HG03342 (cell line): ENCODE results near the gene FOXRED1.
"Not testable (repeated sequence)": the region's sequence is repeated elsewhere in the genome, so short reads cannot be mapped to it uniquely, and the experiment has no call there.

Source experiments
- ATAC-seq: cut with Tn5 transposase; IDR thresholded peaks from one replicate; pipeline ENCODE4 v1.9.1; 2021; ENCODE audit warnings: mild to moderate bottlenecking, moderate library complexity; ENCODE audit not compliant: unreplicated experiment

FOXRED1 gene

DNA sequence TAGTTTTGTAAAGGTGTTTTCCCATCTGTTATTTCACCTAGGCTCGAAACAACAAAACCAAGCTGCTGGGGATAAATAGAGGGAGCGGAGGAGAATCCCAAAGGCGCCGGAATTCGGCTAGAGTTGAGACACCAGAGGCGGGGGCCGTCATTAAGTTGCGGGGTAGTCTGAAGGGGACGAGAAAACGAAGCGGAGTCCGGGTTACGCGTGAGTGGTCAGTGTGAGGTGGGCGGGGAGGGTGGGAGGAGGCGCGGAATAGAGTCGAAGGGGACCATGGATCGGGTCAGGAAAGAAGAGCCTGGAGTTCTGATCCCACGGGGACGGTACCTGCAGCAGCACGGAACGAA lies 620 bp upstream of the FOXRED1 start:
- peak; percentile 3 for ATAC-seq

DNA sequence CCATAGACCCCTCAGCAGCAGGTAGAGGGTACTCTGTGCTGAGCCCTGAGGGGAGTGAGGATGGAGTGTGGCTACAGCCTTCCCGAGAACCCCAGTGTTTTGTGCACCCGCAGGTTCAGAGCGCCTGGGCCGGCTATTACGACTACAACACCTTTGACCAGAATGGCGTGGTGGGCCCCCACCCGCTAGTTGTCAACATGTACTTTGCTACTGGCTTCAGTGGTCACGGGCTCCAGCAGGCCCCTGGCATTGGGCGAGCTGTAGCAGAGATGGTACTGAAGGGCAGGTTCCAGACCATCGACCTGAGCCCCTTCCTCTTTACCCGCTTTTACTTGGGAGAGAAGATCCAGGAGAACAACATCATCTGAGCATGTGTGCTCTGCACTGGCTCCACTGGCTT lies 8.4 kb downstream of the FOXRED1 start:
- no peak for ATAC-seq

DNA sequence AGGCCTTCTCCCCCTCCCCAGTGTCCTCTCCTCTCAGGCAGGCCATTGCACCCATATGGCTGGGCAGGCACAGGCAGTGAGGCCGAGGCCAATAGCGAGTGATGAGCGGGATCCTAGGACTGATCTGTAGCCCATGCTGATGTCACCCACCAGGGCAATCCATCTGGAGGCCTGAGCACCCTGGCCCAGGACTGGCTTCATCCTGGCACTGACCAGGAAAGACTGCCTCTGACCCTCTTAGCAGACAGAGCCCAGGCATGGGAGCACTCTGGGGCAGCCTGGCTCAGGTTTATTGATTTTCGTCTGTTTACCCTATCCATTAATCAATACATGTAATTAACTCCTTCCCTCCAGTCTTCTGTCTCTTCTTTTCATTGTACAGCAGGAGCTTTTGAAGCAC lies 8.8 kb downstream of the FOXRED1 start:
- ATAC-seq: no peak

DNA sequence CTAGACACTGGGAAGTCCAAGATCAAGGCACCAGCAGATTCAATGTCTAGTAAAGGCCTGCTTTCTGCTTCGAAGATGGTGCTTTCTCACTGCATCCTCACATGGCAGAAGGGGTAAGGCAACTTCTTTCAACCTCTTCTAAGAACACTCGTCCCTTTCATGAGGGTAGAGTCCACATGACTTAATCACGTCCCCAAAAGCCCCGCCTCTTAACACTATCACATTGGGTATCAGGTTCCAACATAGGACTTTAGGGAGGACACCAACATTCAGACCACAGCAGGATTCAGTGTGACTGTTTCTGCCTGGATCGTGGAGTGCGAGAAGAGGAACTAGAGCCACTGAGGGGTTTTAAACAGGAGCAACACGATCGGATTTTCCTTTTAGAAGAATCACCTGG lies 10.2 kb downstream of the FOXRED1 start:
- no peak for ATAC-seq

DNA sequence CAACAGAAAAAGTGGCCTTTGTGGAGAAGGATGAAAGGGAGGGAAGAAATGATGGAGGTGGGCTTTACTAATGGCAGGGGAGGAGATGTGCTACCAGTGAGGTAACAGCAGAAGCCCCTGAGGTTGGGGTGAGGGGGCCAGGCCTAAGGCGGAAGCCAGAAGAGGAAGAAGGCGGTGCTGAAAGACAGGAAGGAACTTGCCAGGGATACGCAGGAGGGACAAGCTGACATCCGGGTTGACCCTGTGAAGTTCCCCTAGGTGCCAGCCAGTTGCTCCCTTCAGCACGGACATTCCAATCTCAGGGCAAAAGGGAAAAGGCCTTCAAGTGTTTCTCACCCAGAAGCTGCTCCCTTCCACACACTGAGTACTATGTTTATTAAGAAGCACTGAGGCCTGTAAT lies 11.6 kb downstream of the FOXRED1 start:
- no peak for ATAC-seq

DNA sequence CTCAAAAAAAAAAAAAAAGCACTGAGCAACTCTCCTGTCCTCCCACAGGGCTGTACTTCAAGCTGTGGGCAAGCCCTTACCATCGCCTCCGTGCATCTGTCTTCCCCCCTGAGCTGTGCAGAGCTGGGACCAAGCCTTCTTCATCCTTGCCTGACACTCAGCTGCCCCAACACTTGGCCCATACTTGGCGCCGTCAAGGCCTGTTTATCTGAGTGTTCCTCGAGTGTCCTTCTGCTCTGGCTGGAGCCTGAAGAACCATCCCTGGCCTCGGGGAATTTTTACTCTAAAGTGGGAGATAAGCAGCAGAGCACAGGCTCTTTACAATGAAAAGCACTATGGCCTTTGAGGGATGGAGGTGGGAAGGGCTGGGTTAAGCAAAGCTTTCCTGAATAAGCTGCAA lies 12.3 kb downstream of the FOXRED1 start:
- no peak for ATAC-seq

DNA sequence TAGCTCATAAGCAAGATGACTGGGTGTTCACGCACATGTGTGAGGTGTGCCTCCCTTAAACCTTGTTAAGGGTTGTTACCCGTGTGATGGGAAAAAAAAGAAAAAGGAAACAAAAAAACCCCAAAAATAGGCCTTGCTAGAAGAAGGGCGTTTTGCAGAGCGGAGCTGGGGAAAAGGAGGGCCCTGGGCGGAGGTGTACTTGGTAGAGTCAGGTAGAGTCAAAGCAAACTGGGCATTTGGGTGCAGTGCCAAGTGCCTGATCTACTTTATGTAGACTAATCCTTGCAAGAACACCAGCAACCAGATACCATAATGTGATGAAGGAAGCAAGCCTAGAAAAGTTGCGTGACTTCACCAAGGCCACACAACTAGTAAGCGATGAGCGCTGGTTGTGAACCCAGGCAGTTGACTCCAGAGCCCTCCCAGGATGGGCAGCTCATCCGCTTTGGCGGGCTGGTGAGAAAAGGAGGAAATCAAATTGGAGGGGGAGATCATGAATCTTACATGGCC lies 12.8 kb downstream of the FOXRED1 start:
- no peak for ATAC-seq

DNA sequence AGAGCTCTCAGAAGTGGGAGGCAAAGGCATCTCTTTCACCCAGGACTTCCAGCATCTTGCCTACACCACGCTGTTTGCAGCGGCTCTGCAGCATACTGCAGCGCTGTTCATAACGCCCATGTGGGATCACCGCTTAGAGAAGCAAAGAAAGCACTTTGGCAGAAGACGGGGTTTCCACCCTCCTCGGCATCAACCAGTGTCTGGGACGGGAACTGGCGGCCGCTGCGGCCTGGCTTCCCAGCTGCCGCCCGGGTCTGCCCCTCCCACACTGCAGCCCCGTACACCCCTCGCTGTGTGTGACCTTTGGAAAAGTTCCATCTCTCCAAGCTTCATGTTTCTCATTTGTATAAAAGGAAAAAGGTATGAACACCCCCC lies 13.4 kb downstream of the FOXRED1 start:
- peak; percentile 38 for ATAC-seq

DNA sequence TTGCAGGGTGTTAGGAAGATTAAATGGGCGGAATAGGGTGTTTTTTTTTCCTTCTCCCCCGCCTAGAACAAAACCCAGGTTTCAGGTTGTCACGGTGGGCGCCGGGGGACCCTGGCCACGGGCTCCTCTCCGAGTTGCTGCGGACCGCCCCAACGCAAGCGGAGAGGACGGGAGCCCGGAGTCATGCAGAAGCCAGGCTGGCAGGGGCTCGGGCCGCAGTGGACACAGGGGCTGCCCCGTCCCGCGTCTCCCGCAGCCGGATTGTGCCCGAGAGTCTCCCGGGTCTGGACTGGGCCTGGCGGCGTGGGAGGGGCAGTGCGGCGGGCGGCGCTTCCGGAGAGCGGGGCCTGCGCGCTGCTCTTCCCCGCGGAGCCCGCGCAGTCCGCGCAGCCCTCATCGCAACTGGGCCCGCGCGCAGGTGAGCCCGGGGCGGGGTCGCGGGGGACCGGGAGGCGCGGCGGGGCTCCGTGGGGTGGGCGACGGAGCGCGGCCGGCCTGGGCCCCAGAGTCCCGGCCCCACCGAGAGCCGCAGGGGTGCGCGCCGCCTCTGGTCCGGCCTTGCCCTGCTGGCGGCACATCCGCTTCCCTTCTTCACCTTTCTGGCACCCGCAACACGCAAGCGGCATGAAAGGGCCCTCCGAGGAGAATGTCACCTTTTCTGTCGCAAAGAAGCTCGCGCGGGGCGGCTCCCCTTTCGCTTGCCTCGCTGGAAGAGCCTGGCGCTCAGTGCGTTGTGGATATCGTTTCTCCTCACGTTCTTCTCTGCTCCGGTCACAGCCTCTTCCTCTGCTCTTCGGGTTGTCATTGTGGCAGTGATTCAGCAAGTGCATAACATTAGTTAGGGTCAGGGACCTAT lies 14.0 kb downstream of the FOXRED1 start, which contains the start of gene TIRAP:
TIRAP (plus strand) TSS at position 358 of the 856 bp plus-strand sequence. CDS start 7,802 bp downstream, outside the sequence.
- peak; percentile 61 for ATAC-seq

DNA sequence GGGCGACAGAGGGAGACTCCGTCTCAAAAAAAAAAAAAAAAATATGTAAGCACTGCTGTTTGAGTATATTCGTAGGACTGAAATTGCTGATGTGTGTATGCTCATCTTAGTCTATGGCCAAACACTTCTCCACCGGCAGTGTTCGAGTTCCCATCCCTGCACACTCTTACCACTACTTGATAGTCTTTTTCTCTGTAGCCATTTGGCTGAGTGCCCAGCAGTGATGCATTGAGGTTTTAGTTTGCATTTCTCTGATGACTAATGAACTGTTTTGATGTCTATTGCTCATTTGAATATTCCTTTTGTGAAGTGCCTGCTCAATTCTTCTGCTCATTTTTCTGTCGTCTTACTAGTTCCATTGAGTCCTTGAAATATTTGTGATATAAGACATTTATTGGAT lies 15.9 kb downstream of the FOXRED1 start:
- ATAC-seq: peak; percentile 40

DNA sequence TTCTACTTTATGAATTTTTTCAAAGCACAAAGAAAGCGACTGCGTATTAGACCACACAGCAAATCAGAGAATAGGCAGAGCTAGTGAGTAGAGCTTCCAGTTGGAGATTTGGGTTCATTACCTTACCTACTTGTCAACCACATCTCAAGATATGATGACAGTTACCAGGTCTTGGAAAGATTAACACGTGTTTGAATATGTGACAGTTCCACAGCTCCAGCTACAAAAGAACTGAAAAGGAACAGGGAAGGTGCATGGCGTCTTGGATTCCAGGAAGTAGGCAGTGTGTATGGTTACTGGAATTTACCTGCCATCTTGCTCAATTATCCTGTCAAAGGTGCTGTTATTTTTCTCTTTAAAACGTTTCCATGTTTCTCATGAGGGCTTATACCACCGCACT lies 19.3 kb downstream of the FOXRED1 start:
- ATAC-seq: no peak

DNA sequence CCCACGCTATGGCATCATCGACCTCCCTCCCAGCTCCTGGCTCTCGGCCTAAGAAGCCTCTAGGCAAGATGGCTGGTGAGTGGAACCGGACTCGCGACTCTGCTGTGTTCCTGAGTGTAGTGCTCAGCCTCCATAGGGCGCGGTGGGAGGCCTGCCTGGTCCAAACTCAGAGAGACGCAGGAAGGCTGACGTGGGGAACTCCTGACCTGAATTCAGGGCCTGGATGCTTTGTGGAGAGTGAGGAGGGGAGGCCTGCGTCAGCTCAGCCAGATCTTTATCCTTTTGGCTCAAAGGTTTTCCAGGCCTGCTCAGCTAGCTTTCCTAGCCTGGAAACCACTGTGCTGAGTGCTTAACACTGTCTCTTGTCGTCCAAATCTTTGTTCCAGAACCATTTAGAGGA lies 21.9 kb downstream of the FOXRED1 start:
- no peak for ATAC-seq

DNA sequence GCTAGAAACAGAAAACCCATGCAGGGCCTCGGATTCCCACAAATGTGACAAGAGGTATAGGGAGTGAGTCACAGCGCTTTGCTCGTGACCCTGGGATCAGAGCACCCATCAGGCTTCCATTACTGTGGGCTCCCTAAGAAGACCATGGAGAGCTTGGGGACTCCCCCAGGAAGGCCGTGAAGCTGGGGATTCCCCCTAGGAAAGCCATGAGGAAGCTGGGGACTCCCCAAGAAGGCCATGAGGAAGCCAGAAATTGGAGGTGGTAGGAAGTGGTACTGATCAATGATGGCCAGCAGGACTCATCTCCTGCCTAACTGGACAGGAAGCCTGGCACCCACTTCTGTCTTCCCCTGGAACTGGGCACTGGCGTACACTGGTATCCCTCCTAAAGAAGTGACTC lies 24.8 kb downstream of the FOXRED1 start:
- no peak for ATAC-seq

DNA sequence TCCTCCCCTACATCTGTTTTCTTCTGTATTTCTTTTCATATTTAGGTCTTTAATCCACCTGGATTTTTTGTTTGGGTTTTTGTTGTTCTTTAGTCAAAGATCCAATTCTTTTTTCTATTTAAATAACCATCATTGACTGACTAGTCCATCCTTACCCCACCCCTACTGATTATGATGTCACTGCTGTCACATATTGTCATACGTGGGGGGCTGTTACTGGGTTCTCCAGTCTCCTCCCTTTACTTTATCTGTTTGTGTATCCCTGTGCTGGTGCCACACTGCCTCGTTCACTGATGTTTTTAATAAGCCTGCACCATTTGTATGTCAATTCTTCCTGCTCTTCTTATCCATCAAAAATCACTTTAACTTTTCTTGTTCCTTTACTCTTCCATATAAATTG lies 28.1 kb downstream of the FOXRED1 start:
- ATAC-seq: no peak

DNA sequence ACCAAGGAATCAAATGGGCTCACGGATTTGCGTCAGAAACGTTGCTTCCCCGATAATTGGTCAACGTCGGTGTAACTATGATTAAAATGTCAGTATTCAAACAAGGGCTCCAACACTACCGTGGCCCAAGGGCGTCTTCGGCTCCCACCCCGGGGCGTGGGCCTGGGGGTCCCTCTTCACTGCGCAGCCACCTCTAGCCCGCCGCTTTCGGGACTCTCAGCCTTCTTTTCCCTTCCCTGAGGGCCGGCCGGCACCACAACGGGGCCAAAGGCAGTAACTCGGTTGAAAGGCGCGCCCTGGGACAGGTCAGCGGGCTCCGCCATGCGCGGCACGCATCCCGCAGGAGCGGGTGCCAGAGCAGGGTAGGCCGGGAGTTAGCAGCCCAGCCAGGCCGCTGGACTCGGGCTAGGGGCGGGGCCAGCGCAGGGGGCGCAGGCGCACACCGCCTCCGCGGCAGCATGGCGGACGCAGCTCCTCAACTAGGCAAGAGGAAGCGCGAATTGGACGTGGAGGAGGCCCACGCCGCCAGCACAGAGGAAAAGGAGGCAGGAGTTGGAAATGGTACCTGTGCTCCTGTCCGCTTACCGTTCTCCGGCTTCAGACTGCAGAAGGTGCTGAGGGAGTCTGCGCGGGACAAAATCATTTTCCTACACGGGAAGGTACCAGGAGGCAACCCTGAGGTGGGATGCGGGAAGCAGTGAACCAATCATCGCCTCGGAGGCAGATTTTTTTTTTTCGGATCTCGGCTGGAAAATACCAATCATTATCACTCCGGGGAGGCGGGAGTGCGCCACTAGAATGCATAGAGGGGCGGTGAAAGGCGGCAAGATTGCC lies 34.9 kb downstream of the FOXRED1 start, which contains the start of gene DCPS:
DCPS (plus strand) TSS at position 438 of the 834 bp plus-strand sequence; CDS start at position 459, 21 bp downstream.
- ATAC-seq: peak; percentile 90

DNA sequence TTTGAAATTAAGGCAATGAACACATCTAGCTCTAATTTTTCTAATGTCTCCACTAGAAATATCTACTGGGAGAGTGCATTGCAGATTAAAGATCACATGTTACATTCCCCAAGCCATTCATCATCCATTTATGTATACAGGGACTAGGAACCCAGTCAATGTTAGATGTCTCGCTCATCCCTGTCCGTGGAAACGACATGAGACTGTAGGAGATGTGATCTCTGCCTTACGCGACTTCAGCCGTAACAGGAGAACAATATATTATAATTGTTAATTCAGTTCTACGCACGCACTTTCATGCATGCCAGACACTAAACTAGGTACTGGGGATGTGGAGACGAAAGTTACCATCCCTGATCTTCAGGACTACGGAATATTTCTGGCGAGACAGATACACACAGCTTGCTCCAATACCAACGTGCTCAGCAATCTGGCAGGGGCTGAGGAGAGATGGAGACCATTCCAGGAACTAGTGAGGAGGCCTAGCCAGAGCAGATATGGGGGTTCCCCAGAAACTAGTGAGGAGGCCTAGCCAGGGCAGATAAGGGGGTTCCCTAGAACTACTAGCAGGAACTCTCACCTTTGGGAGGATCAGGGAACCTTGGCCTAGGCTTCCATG lies 35.6 kb downstream of the FOXRED1 start:
- peak; percentile 35 for ATAC-seq

DNA sequence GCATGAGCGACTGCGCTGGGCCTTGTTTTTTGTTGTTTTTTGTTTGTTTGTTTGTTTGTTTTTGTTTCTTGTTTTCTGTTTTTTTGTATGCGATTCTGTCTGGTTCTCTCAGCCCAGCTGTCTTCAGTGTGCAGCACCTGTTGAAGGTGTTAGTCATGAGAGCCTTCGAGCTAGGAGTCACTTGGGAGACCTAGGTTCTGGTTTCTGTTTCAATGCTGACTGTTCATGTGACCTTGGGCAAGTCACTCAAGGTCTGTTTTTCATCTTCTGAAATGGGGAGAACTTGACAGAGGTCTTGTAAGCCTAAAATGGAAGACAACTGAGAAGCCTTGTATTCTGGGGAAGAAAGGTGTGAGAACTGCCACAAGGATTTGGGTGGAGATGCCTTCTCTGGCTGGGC lies 36.7 kb downstream of the FOXRED1 start:
- ATAC-seq: peak; percentile 58

DNA sequence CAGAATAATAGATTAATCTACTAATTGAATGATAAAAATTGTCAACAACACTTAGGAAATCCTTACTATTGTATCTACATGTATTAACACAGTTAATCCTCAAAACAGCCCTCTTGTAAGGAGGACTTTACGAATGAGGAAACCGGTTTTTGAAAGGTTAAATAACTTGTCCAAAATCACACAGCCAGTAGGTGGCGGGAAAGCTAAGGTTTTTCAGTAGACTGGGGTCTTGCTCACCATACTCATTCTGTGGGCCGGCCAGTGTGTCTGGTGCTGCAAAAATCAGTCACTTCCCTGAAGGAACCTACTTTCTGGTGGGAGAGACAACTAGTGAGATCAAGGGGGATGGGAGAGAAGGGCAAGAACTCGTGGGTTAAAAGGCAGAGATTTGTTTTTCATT lies 38.8 kb downstream of the FOXRED1 start:
- ATAC-seq: no peak

DNA sequence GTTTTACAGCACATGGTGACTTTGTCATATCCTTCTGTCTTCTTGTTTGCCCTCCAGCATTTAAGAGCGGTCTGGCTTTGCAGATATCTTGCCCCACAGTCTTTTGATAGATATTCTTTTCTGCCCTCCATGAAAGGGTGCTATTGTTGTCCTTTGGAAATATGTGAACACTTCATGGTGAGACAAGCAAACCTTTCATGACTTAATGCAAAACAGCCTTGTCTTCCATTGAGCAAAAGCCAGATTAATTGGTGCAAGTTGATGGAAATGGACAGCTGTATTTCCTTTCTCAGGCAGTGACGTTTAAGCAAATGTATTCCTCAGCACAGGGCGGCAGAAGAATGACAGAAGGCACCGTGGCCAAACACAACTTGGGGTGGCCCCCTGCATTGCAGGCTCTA lies 39.3 kb downstream of the FOXRED1 start:
- ATAC-seq: no peak

DNA sequence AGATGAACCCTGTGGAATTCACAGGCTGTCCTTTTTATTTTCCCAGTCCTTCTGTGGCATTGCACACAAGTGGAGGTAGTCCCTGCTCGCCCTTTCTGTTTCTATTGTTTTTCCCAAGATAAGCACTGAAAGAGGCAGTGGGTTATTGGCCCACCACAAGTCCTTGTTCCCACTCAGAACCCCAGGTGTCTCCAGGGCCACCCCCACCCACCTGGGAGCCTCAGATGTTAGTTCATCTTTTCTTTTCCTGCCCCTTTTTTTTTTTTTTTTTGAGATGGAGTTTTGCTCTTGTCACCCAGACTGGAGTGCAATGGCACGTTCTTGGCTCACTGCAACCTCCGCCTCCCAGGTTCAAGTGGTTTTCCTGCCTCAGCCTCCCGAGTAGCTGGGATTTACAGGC lies 39.8 kb downstream of the FOXRED1 start:
- ATAC-seq: not testable (repeated sequence)
